Ramos (cell line): Measurements from ENCODE around the gene ATP6V0C.

ENCODE experiments used
- in situ Hi-C: fragments of 300-500 bp; cut with MboI; formaldehyde crosslinking; loops from one replicate; pipeline ENCODE4 v1.14.3; 2022; ENCODE audit warnings: low sequenced_read_pairs; ENCODE audit not compliant: unreplicated experiment

ATP6V0C gene

GRCh38 chr16:2513405-2514332, at the start of gene ATP6V0C:
Gene ATP6V0C (plus strand): TSS chr16:2513952. CDS start chr16:2514104, 152 bp downstream.
- in situ Hi-C loops, result loop anchor here (25.0 kb wide), 1 partner anchor 501 kb away; the partner anchor contains the start of genes NPW and ZNF598

GRCh38 chr16:2464333-2464732, 49.4 kb upstream of the ATP6V0C start:
- in situ Hi-C loops, result no loop called here

- in situ Hi-C loops, result no loop called here
Measured at GRCh38 chr16:2465653-2466415, 47.9 kb upstream of the ATP6V0C start.

GRCh38 chr16:2466667-2467527, 46.9 kb upstream of the ATP6V0C start:
- in situ Hi-C loops, result no loop called here

- in situ Hi-C loops, result no loop called here
Measured at GRCh38 chr16:2467528-2468232, 46.1 kb upstream of the ATP6V0C start.

GRCh38 chr16:2468233-2468724, 45.5 kb upstream of the ATP6V0C start:
- in situ Hi-C loops, result no loop called here

- in situ Hi-C loops, result no loop called here
Measured at GRCh38 chr16:2468725-2469398, 44.9 kb upstream of the ATP6V0C start.

- in situ Hi-C loops, result no loop called here
Measured at GRCh38 chr16:2469399-2470233, 44.1 kb upstream of the ATP6V0C start.

- in situ Hi-C loops, result no loop called here
Measured at GRCh38 chr16:2470234-2470601, 43.5 kb upstream of the ATP6V0C start.

GRCh38 chr16:2470603-2471015, 43.1 kb upstream of the ATP6V0C start:
- in situ Hi-C loops, result no loop called here

- in situ Hi-C loops, result no loop called here
Measured at GRCh38 chr16:2471016-2471652, 42.6 kb upstream of the ATP6V0C start, which contains the start of gene NTN3. Gene NTN3 (plus strand): TSS chr16:2471297. CDS start chr16:2471702, 405 bp downstream.

- in situ Hi-C loops, result no loop called here
Measured at GRCh38 chr16:2471653-2472487, 41.9 kb upstream of the ATP6V0C start.

GRCh38 chr16:2472488-2472864, 41.3 kb upstream of the ATP6V0C start:
- in situ Hi-C loops, result no loop called here

GRCh38 chr16:2472885-2473445, 40.8 kb upstream of the ATP6V0C start:
- in situ Hi-C loops, result no loop called here

- in situ Hi-C loops, result no loop called here
Measured at GRCh38 chr16:2473446-2473926, 40.3 kb upstream of the ATP6V0C start.
